ENCODE measurements around the gene SLC20A1. TPM values are rescaled to one million over a fixed set of nuclear protein-coding genes. Genes with fewer than 3 reads are reported as not detected.

Gene SLC20A1
- total and polyA plus RNA-seq, 2 of the 4 experiments (the other 2 are of a cell fraction): 93.6 to 94.1 TPM

- H2BK20ac ChIP-seq (ENCODE audit: low read depth, low read length): peak overlapping the region; percentile 80; the same call in 1 of the 2 replicates
- H3K4ac ChIP-seq (ENCODE audit: low read depth, low read length): peak overlapping the region; percentile 81; the same call in 1 of the 2 replicates
- H3K36me3 ChIP-seq (ENCODE audit: control insufficient read depth, insufficient read depth, low read length): no peaks in the 10 kb centered on the region
- H4K5ac ChIP-seq (ENCODE audit: low read depth, low read length): no peak overlapping the region
- H4K8ac ChIP-seq (ENCODE audit: low read depth in 2 of 2, low read length in 2 of 2): peak overlapping the region; percentile 45 to 70; a peak in 3 of 4 replicates
- peak; percentile 98 for DNase-seq
- H3K4me3 ChIP-seq (ENCODE audit: insufficient read depth, low read depth, low read length): no peak overlapping the region
- in situ Hi-C loops (cut with MboI; ENCODE audit: low sequenced_read_pairs): loop anchor here (10.0 kb wide), 1 partner anchor 322 kb away; no protein-coding TSS in a partner anchor
- TF ChIP-seq NFE2L2 (IDR thresholded peaks at IDR 0.05; ENCODE audit: low read depth, low read length) (peak; percentile 24; the same call in 1 of the 2 replicates), RCOR1 (IDR thresholded peaks at IDR 0.05; ENCODE audit: insufficient replicate concordance, low read length) (peak; percentile 21), CEBPB (IDR thresholded peaks at IDR 0.05; ENCODE audit: low read depth, low read length) (peak; percentile 97), POLR2A (IDR thresholded peaks at IDR 0.05; ENCODE audit: low read depth, low read length) (no peak), FOS (IDR thresholded peaks at IDR 0.05; ENCODE audit: low read depth, low read length) (peak; percentile 70), MXI1 (IDR thresholded peaks at IDR 0.05; ENCODE audit: borderline replicate concordance, low read depth, low read length) (peak; percentile 8; the same call in 1 of the 2 replicates), MAZ (IDR thresholded peaks at IDR 0.05; ENCODE audit: borderline replicate concordance, low read depth, low read length) (no peak), SMC3 (IDR thresholded peaks at IDR 0.05; ENCODE audit: low read depth, low read length) (no peak), BHLHE40 (IDR thresholded peaks at IDR 0.05; ENCODE audit: low read depth, low read length) (peak; percentile 60; the same call in 1 of the 2 replicates)
- H3K23ac ChIP-seq (ENCODE audit: low read depth, low read length): 0 out of 2 replicates have a peak overlapping the region, but pooled peaks have one; percentile 33
- H3K18ac ChIP-seq (ENCODE audit: low read depth, low read length): no peak overlapping the region
- H3K27me3 ChIP-seq (ENCODE audit: control insufficient read depth, insufficient read depth, low read length): no peaks in the 10 kb centered on the region
- no peaks in the 10 kb centered on the region; the same call in 1 of the 2 replicates for H4K20me1 ChIP-seq (ENCODE audit: insufficient read depth, low read length)
- peak overlapping the region; percentile 85 for H2BK5ac ChIP-seq (ENCODE audit: low read depth, low read length, poor library complexity, severe bottlenecking)
- ChIA-PET POLR2A (ENCODE audit: unreplicated experiment) (interaction anchor here (0.7 kb wide), 1 partner anchor 18 kb away, joined by 6 read pairs; no protein-coding TSS in a partner anchor), CTCF (interaction anchor here (1.6 kb wide), 1 partner anchor 41 kb away, joined by 3 read pairs; no protein-coding TSS in a partner anchor)
- BruUV-seq (replicated peaks): no TSS peak
- peak overlapping the region; percentile 77 for H2BK120ac ChIP-seq (ENCODE audit: low read depth, low read length)
- ATAC-seq (ENCODE audit: low read depth): peak; percentile 33
- peaks cover 17% of the 10 kb centered on the region for H3K4me1 ChIP-seq (ENCODE audit: control insufficient read depth, insufficient read depth, low read length)
- H3K56ac ChIP-seq (ENCODE audit: extremely low read depth, insufficient read depth, low read length): no peak overlapping the region
- H3K27ac ChIP-seq (ENCODE audit: insufficient read depth, low read length): peak overlapping the region; percentile 84
- dilution Hi-C loops (cut with HindIII; ENCODE audit: low sequenced_read_pairs, unreplicated experiment): no loop called here
- H3K79me1 ChIP-seq (ENCODE audit: low read depth in 1 of 2, low read length in 2 of 2): peaks cover 0 to 4% of the 10 kb centered on the region in 2 experiments; a peak in 1 of 4 replicates
- peaks cover 17% of the 10 kb centered on the region for H3K9me1 ChIP-seq (ENCODE audit: insufficient read depth, low read length)
- H3K4me2 ChIP-seq (ENCODE audit: low read depth, low read length): peak overlapping the region; percentile 26
- peak overlapping the region; percentile 65; the same call in 1 of the 2 replicates for H3K14ac ChIP-seq (replicated peaks; ENCODE audit: low read depth, low read length)
- intact Hi-C loops (cut with micrococcal nuclease): loop anchor here (10.0 kb wide), 1 partner anchor 322 kb away; no protein-coding TSS in a partner anchor
- WGBS, 2 experiments (ENCODE audit: extremely low coverage in 2 of 2, insufficient read length in 1 of 2): no CpG with 5 or more reads among the region's 3 CpGs
- no peaks in the 10 kb centered on the region for H3K9me3 ChIP-seq (ENCODE audit: control insufficient read depth, insufficient read depth, low read length)
- peak overlapping the region; percentile 47 for H2AFZ ChIP-seq (replicated peaks; ENCODE audit: low read length, poor library complexity)
- H2AK5ac ChIP-seq (ENCODE audit: low read depth, low read length): peak overlapping the region; percentile 83; the same call in 1 of the 2 replicates
- no peak overlapping the region for H3K9ac ChIP-seq (ENCODE audit: low read depth, low read length)
- peak overlapping the region; percentile 53 for H2AK9ac ChIP-seq (replicated peaks; ENCODE audit: low read depth, low read length, poor library complexity)
- H4K91ac ChIP-seq (ENCODE audit: insufficient read depth, low read depth, low read length): peak overlapping the region; percentile 67; the same call in 1 of the 2 replicates
- H2BK15ac ChIP-seq (ENCODE audit: low read depth, low read length): peak overlapping the region; percentile 82; the same call in 2 of the 3 replicates
Observed at GRCh38 chr2:112622528-112622849, 23.2 kb upstream of the SLC20A1 start.
